Measurements from ENCODE around the gene FTO. TPM values are rescaled to one million over a fixed set of nuclear protein-coding genes. Genes with fewer than 3 reads are reported as not detected.

The FTO gene
- total and polyA plus RNA-seq, 2 of the 13 experiments (the other 11 are each of a cell fraction or from before 2014, with no cell fraction given), result 41.6 to 55.8 TPM

- no peak for TF ChIP-seq ATF7 (IDR thresholded peaks at IDR 0.05)
- TF ChIP-seq ATF7 (CRISPR knock-in tag; IDR thresholded peaks at IDR 0.05), result no peak
- no peak for TF ChIP-seq ZNF136 (CRISPR knock-in tag; IDR thresholded peaks at IDR 0.05; ENCODE audit: low read depth)
- TF ChIP-seq RFXANK (CRISPR knock-in tag; IDR thresholded peaks at IDR 0.05), result peak; percentile 18; the same call in 1 of the 2 replicates
- no peak for TF ChIP-seq MZF1 (CRISPR knock-in tag; IDR thresholded peaks at IDR 0.05; ENCODE audit: borderline replicate concordance)
- no peak for TF ChIP-seq TRAFD1 (CRISPR knock-in tag; IDR thresholded peaks at IDR 0.05; ENCODE audit: borderline replicate concordance)
- TF ChIP-seq RORA (CRISPR knock-in tag; IDR thresholded peaks at IDR 0.05), result no peak
- TF ChIP-seq ZBTB20 (CRISPR knock-in tag; IDR thresholded peaks at IDR 0.05; ENCODE audit: borderline replicate concordance, low read depth), result 0 out of 2 replicates have a peak, but pooled peaks have one; percentile 6
- no peak for TF ChIP-seq ZNF558 (CRISPR knock-in tag; IDR thresholded peaks at IDR 0.05; ENCODE audit: borderline replicate concordance)
- no peak for TF ChIP-seq ZNF44 (CRISPR knock-in tag; IDR thresholded peaks at IDR 0.05)
- no peak for TF ChIP-seq NKX3-1 (CRISPR knock-in tag; IDR thresholded peaks at IDR 0.05)
- no peak for TF ChIP-seq TMF1 (CRISPR knock-in tag; IDR thresholded peaks at IDR 0.05; ENCODE audit: low read depth)
- TF ChIP-seq FIP1L1 (IDR thresholded peaks at IDR 0.05; ENCODE audit: borderline replicate concordance, insufficient read depth, low read depth, low read length), result no peak
- TF ChIP-seq HNF4A (CRISPR knock-in tag; IDR thresholded peaks at IDR 0.05), result peak; percentile 10; the same call in 1 of the 2 replicates
- no peak for TF ChIP-seq ATF4 (CRISPR knock-in tag; IDR thresholded peaks at IDR 0.05)
- TF ChIP-seq TGIF2 (CRISPR knock-in tag; IDR thresholded peaks at IDR 0.05), result no peak
- TF ChIP-seq IRX3 (CRISPR knock-in tag; IDR thresholded peaks at IDR 0.05; ENCODE audit: borderline replicate concordance, low read depth), result no peak
- TF ChIP-seq ZNF354B (CRISPR knock-in tag; IDR thresholded peaks at IDR 0.05), result 0 out of 2 replicates have a peak, but pooled peaks have one; percentile 44
- TF ChIP-seq RFX5 (IDR thresholded peaks at IDR 0.05; ENCODE audit: low read depth, low read length), result no peak
- TF ChIP-seq ZNF30 (CRISPR knock-in tag; IDR thresholded peaks at IDR 0.05), result no peak
- no peak for TF ChIP-seq KDM3A (CRISPR knock-in tag; IDR thresholded peaks at IDR 0.05; ENCODE audit: low read depth)
- no peak for TF ChIP-seq XRCC5 (optimal IDR thresholded peaks at IDR 0.05; ENCODE audit: low read length)
- TF ChIP-seq ZNF160 (CRISPR knock-in tag; IDR thresholded peaks at IDR 0.05), result no peak
- TF ChIP-seq RBM39 (IDR thresholded peaks at IDR 0.05; ENCODE audit: low read depth, low read length, poor library complexity, severe bottlenecking), result no peak
- TF ChIP-seq ZNF570 (CRISPR knock-in tag; IDR thresholded peaks at IDR 0.05; ENCODE audit: borderline replicate concordance), result no peak
- no peak for TF ChIP-seq ZNF557 (CRISPR knock-in tag; IDR thresholded peaks at IDR 0.05)
- no peak for TF ChIP-seq ZNF749 (CRISPR knock-in tag; IDR thresholded peaks at IDR 0.05; ENCODE audit: borderline replicate concordance)
- no peak for TF ChIP-seq FOXK2 (IDR thresholded peaks at IDR 0.05)
- TF ChIP-seq CREM (IDR thresholded peaks at IDR 0.05), result 0 out of 2 replicates have a peak, but pooled peaks have one; percentile 14
- no peak for TF ChIP-seq CREM (CRISPR knock-in tag; IDR thresholded peaks at IDR 0.05)
- TF ChIP-seq ZNF709 (CRISPR knock-in tag; IDR thresholded peaks at IDR 0.05), result no peak
These were observed 467.9 kb downstream of the FTO start (continued) for GRCh38 chr16:54171626-54172537.
